Measurements from ENCODE around the gene SURF1. TPM values are rescaled to one million over a fixed set of nuclear protein-coding genes. Genes with fewer than 3 reads are reported as not detected.

Gene SURF1
- total RNA-seq, 1 experiment from 2014 or later = 47.9 TPM

DNA sequence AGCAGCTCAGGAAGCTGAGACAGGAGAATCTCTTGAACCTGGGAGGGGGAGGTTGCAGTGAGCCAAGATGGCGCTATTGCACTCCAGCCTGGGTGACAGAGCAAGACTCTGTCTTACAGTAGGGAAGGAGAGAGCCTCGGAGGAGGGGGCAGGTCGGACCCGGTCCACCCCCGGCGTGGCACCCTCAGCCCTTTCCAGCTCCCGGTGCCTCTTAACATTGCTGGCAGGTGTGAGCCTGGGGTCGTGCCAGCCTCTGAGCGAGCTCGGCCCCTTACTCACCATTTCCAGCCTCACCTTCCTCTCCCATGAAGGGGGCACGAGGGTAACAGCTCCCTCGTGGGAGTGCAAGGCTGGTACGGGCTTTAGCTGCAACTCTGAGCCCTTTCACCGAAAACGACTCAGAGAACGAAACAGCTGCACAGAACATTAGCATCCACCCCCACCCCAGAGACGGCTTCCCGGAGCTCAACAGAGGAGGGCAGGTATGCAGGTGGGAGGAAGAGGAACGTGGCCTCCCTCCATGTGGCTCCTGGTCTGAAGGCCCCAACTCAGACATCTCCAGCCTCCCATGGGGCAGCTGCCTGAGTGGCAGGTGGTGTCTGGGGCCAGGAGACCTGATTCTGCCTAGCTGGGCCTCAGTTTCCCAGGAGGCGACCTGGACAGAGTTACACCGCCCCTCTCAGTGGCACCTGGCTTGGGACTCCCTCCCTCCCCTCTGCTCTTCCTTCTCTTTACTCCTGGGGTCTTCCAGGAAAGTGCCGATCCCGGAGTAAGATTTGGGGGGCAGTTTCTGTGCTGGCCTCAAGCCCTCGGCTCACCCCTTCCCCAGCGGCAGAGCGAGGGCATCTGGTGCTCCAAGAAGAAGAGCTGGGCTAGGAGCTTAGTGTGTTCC is 52.8 kb downstream of the SURF1 start:
- H3K27me3 Mint-ChIP-seq (ENCODE audit: unreplicated experiment) = peaks cover 62% of the 10 kb centered on the region
- CTCF ChIA-PET = no interaction called here
- no peaks in the 10 kb centered on the region for H3K9me3 Mint-ChIP-seq (ENCODE audit: low read depth, unreplicated experiment)
- DNase-seq = no peak
- intact Hi-C loops (cut with micrococcal nuclease; ENCODE audit: unreplicated experiment) = no loop called here
- H3K36me3 Mint-ChIP-seq (ENCODE audit: insufficient read depth, unreplicated experiment) = no peaks in the 10 kb centered on the region
- TF ChIP-seq, protein P1, sequence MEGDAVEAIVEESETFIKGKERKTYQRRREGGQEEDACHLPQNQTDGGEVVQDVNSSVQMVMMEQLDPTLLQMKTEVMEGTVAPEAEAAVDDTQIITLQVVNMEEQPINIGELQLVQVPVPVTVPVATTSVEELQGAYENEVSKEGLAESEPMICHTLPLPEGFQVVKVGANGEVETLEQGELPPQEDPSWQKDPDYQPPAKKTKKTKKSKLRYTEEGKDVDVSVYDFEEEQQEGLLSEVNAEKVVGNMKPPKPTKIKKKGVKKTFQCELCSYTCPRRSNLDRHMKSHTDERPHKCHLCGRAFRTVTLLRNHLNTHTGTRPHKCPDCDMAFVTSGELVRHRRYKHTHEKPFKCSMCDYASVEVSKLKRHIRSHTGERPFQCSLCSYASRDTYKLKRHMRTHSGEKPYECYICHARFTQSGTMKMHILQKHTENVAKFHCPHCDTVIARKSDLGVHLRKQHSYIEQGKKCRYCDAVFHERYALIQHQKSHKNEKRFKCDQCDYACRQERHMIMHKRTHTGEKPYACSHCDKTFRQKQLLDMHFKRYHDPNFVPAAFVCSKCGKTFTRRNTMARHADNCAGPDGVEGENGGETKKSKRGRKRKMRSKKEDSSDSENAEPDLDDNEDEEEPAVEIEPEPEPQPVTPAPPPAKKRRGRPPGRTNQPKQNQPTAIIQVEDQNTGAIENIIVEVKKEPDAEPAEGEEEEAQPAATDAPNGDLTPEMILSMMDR (IDR thresholded peaks at IDR 0.05; ENCODE audit: unreplicated experiment) = no peak
- no peak overlapping the region for H3K27ac Mint-ChIP-seq (ENCODE audit: unreplicated experiment)
- BruUV-seq (replicated peaks) = no TSS peak
- H3K4me1 Mint-ChIP-seq (ENCODE audit: low read depth, unreplicated experiment) = no peaks in the 10 kb centered on the region
- no peak overlapping the region for H3K4me3 Mint-ChIP-seq (ENCODE audit: low read depth, unreplicated experiment)

Other genes with a start within 250 kb of the SURF1 start
- gene RALGDS, start 235.2 kb downstream of the SURF1 start, total RNA-seq (2022) = 13.7 and 18.2 TPM in 2 replicates
- not detected in 2 replicates for gene GBGT1, start 192.6 kb downstream of the SURF1 start, total RNA-seq (2022)
- not detected in 2 replicates for gene OBP2B, start 147.2 kb downstream of the SURF1 start, total RNA-seq (2022)
- 2.8 and 3.3 TPM in 2 replicates for gene ABO, start 81.3 kb downstream of the SURF1 start, total RNA-seq (2022)
- gene SURF6, start 20.3 kb downstream of the SURF1 start, total RNA-seq (2022) = 20.4 and 23.1 TPM in 2 replicates
- gene MED22, start 8.4 kb downstream of the SURF1 start, total RNA-seq (2022) = 24.4 and 27.6 TPM in 2 replicates
- 835 and 904 TPM in 2 replicates for gene RPL7A, start 8.3 kb downstream of the SURF1 start, total RNA-seq (2022)
- 20.6 and 22.9 TPM in 2 replicates for gene SURF2, start 63 bp upstream of the SURF1 start, total RNA-seq (2022)
- 128 and 129 TPM in 2 replicates for gene SURF4, start 19.6 kb upstream of the SURF1 start, total RNA-seq (2022)
- gene STKLD1, start 19.9 kb upstream of the SURF1 start, total RNA-seq (2022) = 0.71 and 0.94 TPM in 2 replicates
- 23.4 and 25.8 TPM in 2 replicates for gene REXO4, start 61.5 kb upstream of the SURF1 start, total RNA-seq (2022)
- gene ADAMTS13, start 65.9 kb upstream of the SURF1 start, total RNA-seq (2022) = 4.7 and 5.8 TPM in 2 replicates
- gene CACFD1, start 103.5 kb upstream of the SURF1 start, total RNA-seq (2022) = 15.1 and 19.9 TPM in 2 replicates
- 9.3 and 11.6 TPM in 2 replicates for gene SLC2A6, start 122.6 kb upstream of the SURF1 start, total RNA-seq (2022)
- gene MYMK, start 168.5 kb upstream of the SURF1 start, total RNA-seq (2022) = not detected in 2 replicates
- gene ADAMTSL2, start 178.2 kb upstream of the SURF1 start, total RNA-seq (2022) = 0.14 TPM in 1 of 2 replicates, not detected in the other

Measured in Calu3 (cell line).